ENCODE data around the gene NFAT5.
"Not testable (repeated sequence)": the region's sequence is repeated elsewhere in the genome, so short reads cannot be mapped to it uniquely, and the experiment has no call there.

NFAT5 gene

GRCh38 chr16:69566240-69566980, 644 bp downstream of the NFAT5 start:
- Histone ChIP-seq H3K9me3 (ENCODE audit: insufficient read depth, low read length) (no peaks in the 10 kb centered on the region), H3K4me3 (ENCODE audit: insufficient read length, low read depth) (peak overlapping the region; percentile 89), H3K9ac (ENCODE audit: insufficient read length, low read depth) (peak overlapping the region; percentile 95), H3K36me3 (ENCODE audit: insufficient read depth, insufficient read length, low read length) (peaks cover 31% of the 10 kb centered on the region), H3K27me3 (ENCODE audit: insufficient read depth, insufficient read length) (no peaks in the 10 kb centered on the region), H3K4me1 (ENCODE audit: insufficient read depth, insufficient read length) (no peaks in the 10 kb centered on the region)
- TF ChIP-seq YY1 (IDR thresholded peaks at IDR 0.05; ENCODE audit: insufficient read depth, insufficient read length): no peak
- TF ChIP-seq ZNF274 (IDR thresholded peaks at IDR 0.05; ENCODE audit: low read depth, low read length): no peak
- TF ChIP-seq SUZ12 (IDR thresholded peaks at IDR 0.05; ENCODE audit: extremely low read depth, insufficient read depth, insufficient read length): no peak
- DNase-seq (ENCODE audit: low read depth, low spot score): no peak

DNA sequence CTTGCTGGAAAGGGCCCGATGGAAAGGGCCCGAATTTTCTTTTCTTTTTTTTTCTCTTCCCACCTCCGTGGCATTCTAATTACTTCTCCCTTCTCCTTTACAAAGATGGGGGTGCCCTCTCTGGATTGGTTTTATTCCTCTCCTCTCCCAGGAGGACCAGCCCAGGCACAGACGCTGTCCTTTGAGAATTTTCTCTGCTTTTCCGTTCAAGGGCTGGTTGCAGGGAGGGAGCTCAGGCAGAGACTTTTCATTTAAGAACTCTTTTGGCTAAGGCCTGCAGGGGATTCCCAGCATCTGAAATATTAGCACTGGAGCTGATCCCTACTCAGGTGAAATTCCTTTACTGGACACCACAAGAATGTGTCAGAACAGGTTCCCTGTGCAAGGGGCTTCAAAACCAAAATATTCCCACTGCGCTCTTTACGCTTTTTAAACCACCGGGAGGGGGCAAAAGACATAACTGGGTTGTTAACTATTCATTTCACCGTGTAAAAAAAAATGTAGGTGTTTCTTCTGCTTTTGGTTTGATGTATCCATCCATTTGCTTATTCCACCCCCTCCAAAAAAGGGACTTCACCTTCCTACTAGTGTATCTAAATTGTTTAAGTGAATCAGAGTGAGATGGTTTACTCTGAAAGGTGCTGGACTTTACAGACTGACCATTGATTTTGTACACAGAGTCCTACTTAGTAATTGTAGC, 1.4 kb downstream of the NFAT5 start:
- Histone ChIP-seq H3K9me3 (ENCODE audit: insufficient read depth, low read length) (no peaks in the 10 kb centered on the region), H3K36me3 (ENCODE audit: insufficient read depth, insufficient read length, low read length) (peaks cover 35% of the 10 kb centered on the region), H3K4me3 (ENCODE audit: insufficient read length, low read depth) (peak overlapping the region; percentile 89), H3K27me3 (ENCODE audit: insufficient read depth, insufficient read length) (no peaks in the 10 kb centered on the region), H3K9ac (ENCODE audit: insufficient read length, low read depth) (peak overlapping the region; percentile 95), H3K4me1 (ENCODE audit: insufficient read depth, insufficient read length) (no peaks in the 10 kb centered on the region)
- no peak for DNase-seq (ENCODE audit: low read depth, low spot score)
- TF ChIP-seq SUZ12 (IDR thresholded peaks at IDR 0.05; ENCODE audit: extremely low read depth, insufficient read depth, insufficient read length) (no peak), ZNF274 (IDR thresholded peaks at IDR 0.05; ENCODE audit: low read depth, low read length) (no peak), YY1 (IDR thresholded peaks at IDR 0.05; ENCODE audit: insufficient read depth, insufficient read length) (no peak)

DNA sequence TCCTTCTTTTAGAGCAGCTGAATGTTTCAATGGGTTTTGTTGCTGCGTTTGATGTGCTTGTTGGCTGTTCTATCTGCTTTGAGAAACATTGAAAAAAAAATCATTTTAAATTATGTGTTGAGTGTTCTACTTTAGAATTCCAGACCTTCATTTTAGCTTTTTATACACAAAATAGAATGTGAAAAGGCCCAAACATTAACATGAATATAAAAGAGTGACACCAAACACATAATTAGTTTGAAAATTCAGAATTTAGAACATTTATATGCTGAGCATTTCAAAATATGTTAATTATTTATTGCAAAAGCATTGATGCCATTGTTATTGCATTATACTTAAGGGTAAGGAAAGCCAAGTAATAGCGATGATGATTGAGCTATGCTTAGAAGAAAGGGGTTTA, 2.9 kb downstream of the NFAT5 start:
- Histone ChIP-seq H3K36me3 (ENCODE audit: insufficient read depth, insufficient read length, low read length) (peaks cover 38% of the 10 kb centered on the region), H3K9ac (ENCODE audit: insufficient read length, low read depth) (no peak overlapping the region), H3K9me3 (ENCODE audit: insufficient read depth, low read length) (no peaks in the 10 kb centered on the region), H3K4me3 (ENCODE audit: insufficient read length, low read depth) (no peak overlapping the region), H3K27me3 (ENCODE audit: insufficient read depth, insufficient read length) (no peaks in the 10 kb centered on the region), H3K4me1 (ENCODE audit: insufficient read depth, insufficient read length) (no peaks in the 10 kb centered on the region)
- DNase-seq (ENCODE audit: low read depth, low spot score): no peak
- TF ChIP-seq ZNF274 (IDR thresholded peaks at IDR 0.05; ENCODE audit: low read depth, low read length): no peak
- TF ChIP-seq YY1 (IDR thresholded peaks at IDR 0.05; ENCODE audit: insufficient read depth, insufficient read length): no peak
- TF ChIP-seq SUZ12 (IDR thresholded peaks at IDR 0.05; ENCODE audit: extremely low read depth, insufficient read depth, insufficient read length): no peak

- not testable (repeated sequence) for H3K27me3 ChIP-seq (ENCODE audit: insufficient read depth, insufficient read length); H3K9ac ChIP-seq (ENCODE audit: insufficient read length, low read depth); H3K4me3 ChIP-seq (ENCODE audit: insufficient read length, low read depth); DNase-seq (ENCODE audit: low read depth, low spot score); H3K9me3 ChIP-seq (ENCODE audit: insufficient read depth, low read length); H3K4me1 ChIP-seq (ENCODE audit: insufficient read depth, insufficient read length)
- H3K36me3 ChIP-seq (ENCODE audit: insufficient read depth, insufficient read length, low read length): peaks cover 17% of the 10 kb centered on the region
Observed at GRCh38 chr16:69578771-69579170, 13.0 kb downstream of the NFAT5 start.

DNA sequence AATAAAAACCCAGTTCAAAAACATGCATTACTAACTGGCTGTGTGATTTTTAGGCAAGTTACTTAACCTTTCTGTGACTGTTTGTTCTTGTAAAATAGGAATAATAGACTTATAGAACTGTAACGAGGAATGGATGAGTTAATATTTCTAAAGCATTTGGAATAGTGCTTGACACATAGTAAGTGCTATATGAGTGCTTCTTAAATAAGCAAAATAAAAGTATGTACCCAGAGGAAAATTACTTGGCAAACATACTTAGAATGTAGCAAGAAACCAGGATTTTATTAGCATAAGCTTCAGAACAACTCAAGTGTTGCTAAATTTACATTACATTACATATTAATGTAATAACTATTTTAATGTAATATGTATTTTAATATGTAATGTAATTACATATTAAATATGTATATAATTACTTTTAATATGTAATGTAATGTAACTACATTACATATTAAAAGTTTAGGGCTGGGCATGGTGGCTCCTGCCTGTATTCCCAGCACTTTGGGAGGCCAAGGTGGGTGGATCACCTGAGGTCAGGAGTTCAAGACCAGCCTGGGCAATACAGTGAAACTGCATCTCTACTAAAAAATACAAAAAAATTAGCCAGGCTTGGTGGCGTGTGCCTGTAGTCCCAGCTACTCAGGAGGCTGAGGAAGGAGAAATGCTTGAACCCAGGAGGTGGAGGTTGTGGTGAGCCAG, 14.2 kb downstream of the NFAT5 start:
- Histone ChIP-seq H3K4me1 (ENCODE audit: insufficient read depth, insufficient read length) (no peaks in the 10 kb centered on the region), H3K9ac (ENCODE audit: insufficient read length, low read depth) (no peak overlapping the region), H3K9me3 (ENCODE audit: insufficient read depth, low read length) (no peaks in the 10 kb centered on the region), H3K27me3 (ENCODE audit: insufficient read depth, insufficient read length) (no peaks in the 10 kb centered on the region), H3K36me3 (ENCODE audit: insufficient read depth, insufficient read length, low read length) (peaks cover 13% of the 10 kb centered on the region), H3K4me3 (ENCODE audit: insufficient read length, low read depth) (no peak overlapping the region)
- no peak for DNase-seq (ENCODE audit: low read depth, low spot score)
- TF ChIP-seq SUZ12 (IDR thresholded peaks at IDR 0.05; ENCODE audit: extremely low read depth, insufficient read depth, insufficient read length) (no peak), YY1 (IDR thresholded peaks at IDR 0.05; ENCODE audit: insufficient read depth, insufficient read length) (no peak), ZNF274 (IDR thresholded peaks at IDR 0.05; ENCODE audit: low read depth, low read length) (no peak)

GRCh38 chr16:69581297-69581696, 15.5 kb downstream of the NFAT5 start:
- Histone ChIP-seq H3K4me3 (ENCODE audit: insufficient read length, low read depth) (no peak overlapping the region), H3K9ac (ENCODE audit: insufficient read length, low read depth) (no peak overlapping the region), H3K36me3 (ENCODE audit: insufficient read depth, insufficient read length, low read length) (peaks cover 10% of the 10 kb centered on the region), H3K27me3 (ENCODE audit: insufficient read depth, insufficient read length) (no peaks in the 10 kb centered on the region), H3K4me1 (ENCODE audit: insufficient read depth, insufficient read length) (no peaks in the 10 kb centered on the region), H3K9me3 (ENCODE audit: insufficient read depth, low read length) (no peaks in the 10 kb centered on the region)
- DNase-seq (ENCODE audit: low read depth, low spot score): no peak
- TF ChIP-seq ZNF274 (IDR thresholded peaks at IDR 0.05; ENCODE audit: low read depth, low read length) (no peak), YY1 (IDR thresholded peaks at IDR 0.05; ENCODE audit: insufficient read depth, insufficient read length) (no peak), SUZ12 (IDR thresholded peaks at IDR 0.05; ENCODE audit: extremely low read depth, insufficient read depth, insufficient read length) (no peak)

DNA sequence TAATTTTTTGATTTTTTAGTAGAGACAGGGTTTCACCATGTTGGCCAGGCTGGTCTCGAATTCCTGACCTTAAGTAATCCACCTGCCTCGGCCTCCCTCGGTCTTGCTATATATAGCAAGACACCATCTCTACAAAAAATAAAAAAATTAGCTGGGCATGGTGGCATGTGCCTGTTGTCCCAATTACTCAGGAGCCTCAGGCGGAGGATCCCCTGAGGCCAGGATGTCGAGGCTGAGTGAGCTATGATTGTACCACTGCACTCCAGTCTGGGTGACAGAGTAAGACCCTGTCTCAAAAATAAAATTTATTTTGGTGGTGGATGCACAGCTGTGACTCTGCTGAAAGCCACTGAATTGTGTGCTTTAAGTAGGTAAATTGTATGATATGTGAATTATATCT, 18.7 kb downstream of the NFAT5 start:
- H3K27me3 ChIP-seq (ENCODE audit: insufficient read depth, insufficient read length); DNase-seq (ENCODE audit: low read depth, low spot score); H3K4me3 ChIP-seq (ENCODE audit: insufficient read length, low read depth); H3K4me1 ChIP-seq (ENCODE audit: insufficient read depth, insufficient read length); H3K9me3 ChIP-seq (ENCODE audit: insufficient read depth, low read length); H3K9ac ChIP-seq (ENCODE audit: insufficient read length, low read depth): not testable (repeated sequence)
- H3K36me3 ChIP-seq (ENCODE audit: insufficient read depth, insufficient read length, low read length): peaks cover 15% of the 10 kb centered on the region

All from NT2/D1 (cell line).